Epithelial cell of proximal tubule (primary cell): ENCODE results near the gene ARID3A. TPM values are rescaled to one million over a fixed set of nuclear protein-coding genes. Genes with fewer than 3 reads are reported as not detected.

Experiments used
- DNase-seq: peaks from one replicate; pipeline ENCODE4 v3.0.0-alpha.2; 2011; ENCODE audit warnings: low read depth
- H3K4me3 ChIP-seq: 2 replicates; pipeline ENCODE4 v1.5.1; 2011; ENCODE audit warnings: low read depth, mild to moderate bottlenecking, low read length
- CTCF ChIP-seq: conservative IDR thresholded peaks from 2 replicates; pipeline ENCODE4 v1.5.1; 2012; ENCODE audit warnings: low read depth, mild to moderate bottlenecking, low read length
- total RNA-seq: library from RNA; depleted of rRNA; stranded (reverse); fragments of >200 nt; gene quantifications from 2 replicates; pipeline ENCODE4 v1.2.3, GENCODE V29; 2015

The ARID3A gene
- total RNA-seq, 1 donor from 2014 or later, result 37.0 TPM

GRCh38 chr19:1002600-1002999 lies 76.8 kb downstream of the ARID3A start:
- no peak for TF ChIP-seq CTCF
- no peak overlapping the region for H3K4me3 ChIP-seq
- DNase-seq, result no peak

- no peak for TF ChIP-seq CTCF
- no peak overlapping the region for H3K4me3 ChIP-seq
- DNase-seq, result no peak
Observed at GRCh38 chr19:1003283-1003682, 77.4 kb downstream of the ARID3A start.

DNA sequence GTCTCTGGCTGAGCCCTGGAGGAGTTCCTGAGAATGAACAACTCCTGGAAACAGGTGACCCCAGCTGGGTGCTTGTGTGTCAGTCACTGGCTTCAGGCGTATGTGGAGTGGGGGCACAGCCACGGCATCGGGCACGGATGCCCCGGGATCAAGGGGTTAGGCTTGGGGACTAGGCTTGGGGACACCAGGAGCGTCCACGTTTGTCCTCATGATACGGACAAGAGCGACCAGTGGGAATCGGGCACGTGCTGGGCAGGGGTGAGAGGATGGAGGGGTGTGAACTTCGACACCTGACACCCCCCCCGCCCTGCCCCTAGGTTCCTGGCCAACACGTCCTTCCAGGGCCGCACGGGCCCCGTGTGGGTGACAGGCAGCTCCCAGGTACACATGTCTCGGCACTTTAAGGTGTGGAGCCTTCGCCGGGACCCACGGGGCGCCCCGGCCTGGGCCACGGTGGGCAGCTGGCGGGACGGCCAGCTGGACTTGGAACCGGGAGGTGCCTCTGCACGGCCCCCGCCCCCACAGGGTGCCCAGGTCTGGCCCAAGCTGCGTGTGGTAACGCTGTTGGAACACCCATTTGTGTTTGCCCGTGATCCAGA lies 78.5 kb downstream of the ARID3A start:
- no peak for TF ChIP-seq CTCF
- DNase-seq, result no peak
- no peak overlapping the region for H3K4me3 ChIP-seq

DNA sequence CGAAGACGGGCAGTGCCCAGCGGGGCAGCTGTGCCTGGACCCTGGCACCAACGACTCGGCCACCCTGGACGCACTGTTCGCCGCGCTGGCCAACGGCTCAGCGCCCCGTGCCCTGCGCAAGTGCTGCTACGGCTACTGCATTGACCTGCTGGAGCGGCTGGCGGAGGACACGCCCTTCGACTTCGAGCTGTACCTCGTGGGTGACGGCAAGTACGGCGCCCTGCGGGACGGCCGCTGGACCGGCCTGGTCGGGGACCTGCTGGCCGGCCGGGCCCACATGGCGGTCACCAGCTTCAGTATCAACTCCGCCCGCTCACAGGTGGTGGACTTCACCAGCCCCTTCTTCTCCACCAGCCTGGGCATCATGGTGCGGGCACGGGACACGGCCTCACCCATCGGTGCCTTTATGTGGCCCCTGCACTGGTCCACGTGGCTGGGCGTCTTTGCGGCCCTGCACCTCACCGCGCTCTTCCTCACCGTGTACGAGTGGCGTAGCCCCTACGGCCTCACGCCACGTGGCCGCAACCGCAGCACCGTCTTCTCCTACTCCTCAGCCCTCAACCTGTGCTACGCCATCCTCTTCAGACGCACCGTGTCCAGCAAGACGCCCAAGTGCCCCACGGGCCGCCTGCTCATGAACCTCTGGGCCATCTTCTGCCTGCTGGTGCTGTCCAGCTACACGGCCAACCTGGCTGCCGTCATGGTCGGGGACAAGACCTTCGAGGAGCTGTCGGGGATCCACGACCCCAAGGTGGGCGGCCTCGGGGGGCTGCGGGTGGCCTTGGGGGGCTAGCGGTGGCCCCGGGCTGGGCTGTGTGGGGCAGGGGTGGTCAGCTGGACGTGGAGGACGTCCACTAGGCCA lies 79.2 kb downstream of the ARID3A start:
- no peak for TF ChIP-seq CTCF
- no peak overlapping the region for H3K4me3 ChIP-seq
- DNase-seq, result no peak

DNA sequence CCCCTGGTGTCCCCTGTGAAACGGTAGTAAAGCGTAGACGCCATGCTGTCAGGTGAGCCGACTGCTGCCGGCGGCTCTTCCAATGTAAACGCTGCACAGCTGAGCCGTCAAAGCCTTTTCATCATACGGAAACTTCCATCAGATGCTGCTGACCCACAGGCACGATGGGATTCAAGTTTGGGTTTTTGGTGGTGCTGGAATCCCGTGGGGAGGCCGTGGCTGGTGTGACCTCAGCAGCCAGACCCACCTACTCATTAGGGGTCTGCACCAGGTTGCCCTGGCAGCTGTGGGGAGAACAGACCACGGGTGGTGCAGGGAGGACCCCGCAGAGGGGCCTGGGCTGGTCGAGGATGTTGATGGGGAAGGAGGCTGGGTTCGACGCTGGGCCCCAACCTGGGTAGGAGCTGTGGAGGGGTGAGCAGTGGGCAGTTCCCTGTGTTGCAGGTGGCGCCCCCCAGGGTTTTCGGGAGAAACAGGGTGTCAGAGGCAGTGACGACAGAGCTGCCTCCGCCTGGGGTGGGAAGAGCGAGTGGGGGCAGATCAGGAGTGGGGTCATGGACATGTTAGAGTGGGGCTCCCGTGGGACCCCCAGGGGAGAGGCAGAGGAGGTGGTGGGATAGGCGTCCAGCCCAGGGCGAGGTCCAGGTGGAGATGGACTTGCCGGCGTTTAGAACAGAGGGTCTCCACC lies 81.0 kb downstream of the ARID3A start:
- H3K4me3 ChIP-seq, result no peak overlapping the region
- DNase-seq, result no peak
- TF ChIP-seq CTCF, result no peak

DNA sequence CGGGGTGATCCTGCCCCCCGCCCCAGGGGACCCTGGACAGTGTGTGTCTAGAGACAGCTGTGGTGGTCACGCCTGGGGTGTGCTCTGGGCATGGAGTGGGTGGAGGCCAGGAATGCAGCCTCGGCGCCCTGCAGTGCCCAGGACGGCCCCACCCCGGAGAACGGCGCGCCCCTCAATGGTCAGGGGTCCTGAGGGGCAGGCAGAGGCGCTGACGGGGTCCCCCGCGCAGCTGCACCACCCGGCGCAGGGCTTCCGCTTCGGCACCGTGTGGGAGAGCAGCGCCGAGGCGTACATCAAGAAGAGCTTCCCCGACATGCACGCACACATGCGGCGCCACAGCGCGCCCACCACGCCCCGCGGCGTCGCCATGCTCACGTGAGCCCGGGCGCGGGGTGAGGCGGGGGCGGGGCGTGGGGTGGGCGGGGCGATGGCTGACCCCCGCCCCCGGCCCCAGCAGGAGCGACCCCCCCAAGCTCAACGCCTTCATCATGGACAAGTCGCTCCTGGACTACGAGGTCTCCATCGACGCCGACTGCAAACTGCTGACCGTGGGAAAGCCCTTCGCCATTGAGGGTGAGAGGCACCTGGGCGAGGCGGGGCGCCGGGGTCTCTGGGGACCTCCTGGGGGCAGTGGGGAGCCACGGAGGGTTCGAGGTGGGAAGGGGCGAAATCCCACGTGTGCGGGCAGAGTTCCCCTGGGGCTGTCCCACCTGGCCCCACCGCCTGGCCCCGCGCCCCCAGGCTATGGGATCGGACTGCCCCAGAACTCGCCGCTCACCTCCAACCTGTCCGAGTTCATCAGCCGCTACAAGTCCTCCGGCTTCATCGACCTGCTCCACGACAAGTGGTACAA lies 81.8 kb downstream of the ARID3A start:
- TF ChIP-seq CTCF, result no peak
- no peak for DNase-seq

More for the DNA sequence above, 81.8 kb downstream of the ARID3A start:
- no peak overlapping the region for H3K4me3 ChIP-seq
